Lower leg skin (tissue), 3 donors: ENCODE results near the gene COX4I1.
"Not testable (repeated sequence)": the region's sequence is repeated elsewhere in the genome, so short reads cannot be mapped to it uniquely, and the experiment has no call there.

ENCODE experiments used
- POLR2A ChIP-seq, 2 donors: fragments of 450-650 bp; IDR thresholded peaks; one replicate each; pipeline ENCODE4 v1.6.1; 2016 to 2017; ENCODE audit warnings: antibody characterized with exemption in 2 of 2, mild to moderate bottlenecking in 1 of 2, moderate library complexity in 1 of 2
- TF ChIP-seq, protein P1 (sequence below), 3 donors: fragments of 450-650 bp; IDR thresholded peaks; one replicate each; pipeline ENCODE4 v1.5.1; 2016; ENCODE audit warnings: antibody characterized with exemption in 3 of 3, mild to moderate bottlenecking in 3 of 3, moderate library complexity in 2 of 3

- TF ChIP-seq, protein P1, sequence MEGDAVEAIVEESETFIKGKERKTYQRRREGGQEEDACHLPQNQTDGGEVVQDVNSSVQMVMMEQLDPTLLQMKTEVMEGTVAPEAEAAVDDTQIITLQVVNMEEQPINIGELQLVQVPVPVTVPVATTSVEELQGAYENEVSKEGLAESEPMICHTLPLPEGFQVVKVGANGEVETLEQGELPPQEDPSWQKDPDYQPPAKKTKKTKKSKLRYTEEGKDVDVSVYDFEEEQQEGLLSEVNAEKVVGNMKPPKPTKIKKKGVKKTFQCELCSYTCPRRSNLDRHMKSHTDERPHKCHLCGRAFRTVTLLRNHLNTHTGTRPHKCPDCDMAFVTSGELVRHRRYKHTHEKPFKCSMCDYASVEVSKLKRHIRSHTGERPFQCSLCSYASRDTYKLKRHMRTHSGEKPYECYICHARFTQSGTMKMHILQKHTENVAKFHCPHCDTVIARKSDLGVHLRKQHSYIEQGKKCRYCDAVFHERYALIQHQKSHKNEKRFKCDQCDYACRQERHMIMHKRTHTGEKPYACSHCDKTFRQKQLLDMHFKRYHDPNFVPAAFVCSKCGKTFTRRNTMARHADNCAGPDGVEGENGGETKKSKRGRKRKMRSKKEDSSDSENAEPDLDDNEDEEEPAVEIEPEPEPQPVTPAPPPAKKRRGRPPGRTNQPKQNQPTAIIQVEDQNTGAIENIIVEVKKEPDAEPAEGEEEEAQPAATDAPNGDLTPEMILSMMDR (IDR thresholded peaks at IDR 0.05), result not testable (repeated sequence)
- not testable (repeated sequence) for TF ChIP-seq POLR2A (IDR thresholded peaks at IDR 0.05)
These were observed 7.8 kb downstream of the COX4I1 start for GRCh38 chr16:85807340-85807739.
